ENCODE results near the gene PUM2.

DNA sequence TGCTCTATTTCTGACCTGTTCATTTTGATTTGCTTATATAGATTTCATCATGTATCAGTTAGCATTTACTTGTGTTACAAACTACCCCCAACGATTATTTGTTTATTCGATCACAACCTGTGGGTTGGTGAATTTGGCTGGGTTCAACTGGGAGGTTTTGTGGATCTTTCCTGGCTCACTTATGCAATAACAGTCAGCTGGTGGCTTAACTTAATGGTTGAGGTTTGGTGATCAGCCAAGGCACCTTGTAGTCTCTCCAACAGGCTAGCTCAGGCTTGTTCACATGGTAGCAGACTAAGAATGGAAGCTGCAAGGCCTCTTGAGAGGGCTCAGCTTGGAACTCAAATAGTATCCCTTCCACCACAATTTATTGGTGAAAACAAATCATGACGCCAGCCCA lies 5.4 kb upstream of the PUM2 start:
- TF ChIP-seq EZH2 (IDR thresholded peaks at IDR 0.05; ENCODE audit: insufficient read depth, poor library complexity, severe bottlenecking), result no peak
- TF ChIP-seq EZH2phosphoT487 (IDR thresholded peaks at IDR 0.05; ENCODE audit: insufficient read depth, low read depth), result no peak

Data from GM23248 (cell line).